ENCODE results near the gene THADA.

THADA gene

DNA sequence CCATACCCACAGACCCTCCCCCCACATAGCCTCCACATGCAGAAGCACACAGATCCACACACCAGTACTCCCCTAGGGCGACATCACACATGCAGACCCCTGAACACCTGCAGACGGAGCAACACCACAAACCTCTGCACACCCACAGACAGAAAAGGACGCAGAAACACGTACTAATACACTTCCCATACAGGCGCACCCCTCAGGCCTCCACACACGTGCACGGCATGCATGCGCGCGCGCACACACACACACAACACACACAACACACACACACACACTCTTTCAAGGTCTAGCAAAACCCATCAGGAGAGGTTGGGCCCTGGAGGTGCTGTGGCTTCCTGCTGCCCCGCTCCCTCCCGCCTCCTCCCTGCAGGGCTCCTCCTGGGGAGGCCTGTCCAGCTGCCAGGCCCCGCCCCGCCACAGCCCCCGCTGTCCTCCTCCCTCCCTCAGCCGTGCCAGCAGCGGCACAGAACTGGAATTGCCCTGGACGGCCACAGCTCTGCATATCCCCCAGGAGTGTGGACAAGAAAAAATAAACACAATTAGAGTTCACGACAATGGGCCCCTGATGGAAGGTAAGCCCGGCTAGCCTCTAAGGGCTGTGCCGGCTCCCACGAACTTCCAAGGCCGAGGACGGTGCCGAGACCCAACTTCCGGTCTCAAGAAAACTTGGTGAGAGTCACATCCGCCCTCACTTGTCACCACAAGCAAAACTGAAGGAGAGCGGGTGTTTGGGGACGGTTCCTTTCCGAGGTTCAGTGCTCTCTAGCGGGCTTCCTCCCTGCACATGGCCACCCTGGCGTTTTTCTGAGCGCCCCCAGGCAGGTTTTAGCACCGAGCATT is 376.2 kb downstream of the THADA start:
- peak; percentile 29; the same call in 1 of the 2 replicates for TF ChIP-seq SIN3A (IDR thresholded peaks at IDR 0.05; ENCODE audit: borderline replicate concordance, insufficient read depth, low read length)
- no peak for TF ChIP-seq TAF1 (IDR thresholded peaks at IDR 0.05; ENCODE audit: borderline replicate concordance, insufficient read depth, low read length)
- no peak for TF ChIP-seq POLR2AphosphoS5 (IDR thresholded peaks at IDR 0.05; ENCODE audit: low read depth, low read length)
- TF ChIP-seq FOXP2 (optimal IDR thresholded peaks at IDR 0.05; ENCODE audit: borderline replicate concordance, extremely low read depth, extremely low read length, insufficient read depth) = no peak

DNA sequence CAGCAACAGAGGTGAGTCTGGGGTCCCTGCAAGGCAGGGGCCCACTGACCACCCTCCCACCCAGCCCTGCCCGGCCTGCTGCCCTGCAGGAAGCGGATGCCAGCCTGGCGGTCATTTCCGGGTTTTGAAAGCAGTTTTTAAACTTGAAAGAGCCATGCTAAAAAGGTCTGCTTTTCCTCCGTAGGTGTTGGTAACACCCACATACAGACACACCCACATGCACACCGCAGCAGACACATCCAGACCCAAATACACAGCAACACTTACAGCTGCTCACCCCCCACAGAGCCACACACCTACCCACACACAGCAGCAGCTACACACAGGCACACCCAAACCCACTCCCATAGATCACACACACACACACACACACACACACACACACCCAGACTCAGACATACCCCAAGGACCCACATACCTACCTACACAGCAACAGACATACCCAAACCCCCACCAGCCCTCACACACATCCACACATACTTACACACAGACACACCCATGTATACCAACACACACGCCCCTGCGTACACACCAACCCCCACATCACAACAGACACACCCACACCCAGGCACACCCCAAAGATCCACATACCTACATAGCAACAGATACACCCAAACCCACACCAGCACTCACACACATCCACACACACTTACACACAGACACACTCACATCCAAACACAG is 377.0 kb downstream of the THADA start:
- TF ChIP-seq FOXP2 (optimal IDR thresholded peaks at IDR 0.05; ENCODE audit: borderline replicate concordance, extremely low read depth, extremely low read length, insufficient read depth) (no peak), POLR2AphosphoS5 (IDR thresholded peaks at IDR 0.05; ENCODE audit: low read depth, low read length) (no peak), SIN3A (IDR thresholded peaks at IDR 0.05; ENCODE audit: borderline replicate concordance, insufficient read depth, low read length) (no peak)

DNA sequence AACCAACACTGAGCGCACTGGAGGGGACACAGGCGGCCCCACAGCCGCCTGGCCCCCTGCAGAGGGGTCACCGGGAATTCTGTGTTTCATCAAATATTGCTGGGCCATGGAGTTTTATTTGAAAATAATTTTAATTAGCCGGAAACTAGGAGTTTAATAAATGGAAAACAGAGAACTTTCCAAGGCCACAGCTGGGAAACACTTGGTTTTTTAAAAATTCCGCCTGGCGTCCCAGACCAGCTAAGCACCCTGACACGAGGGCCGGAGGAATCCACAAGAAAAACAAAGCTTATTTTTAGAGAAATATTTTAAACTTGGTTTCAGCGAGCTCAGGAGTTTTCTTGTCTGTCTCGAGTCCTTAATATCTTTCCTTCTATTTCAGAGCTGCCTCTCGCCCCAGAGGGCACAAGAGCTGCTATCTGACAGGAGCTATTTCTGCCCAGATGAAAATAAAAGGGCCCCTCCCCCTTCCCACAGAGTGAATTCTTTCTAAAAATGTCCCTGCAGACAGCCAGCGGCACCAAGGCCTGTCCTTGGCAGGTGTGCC is 377.6 kb downstream of the THADA start:
- TF ChIP-seq FOXP2 (optimal IDR thresholded peaks at IDR 0.05; ENCODE audit: borderline replicate concordance, extremely low read depth, extremely low read length, insufficient read depth) (no peak), POLR2AphosphoS5 (IDR thresholded peaks at IDR 0.05; ENCODE audit: low read depth, low read length) (no peak), TAF1 (IDR thresholded peaks at IDR 0.05; ENCODE audit: borderline replicate concordance, insufficient read depth, low read length) (no peak), SIN3A (IDR thresholded peaks at IDR 0.05; ENCODE audit: borderline replicate concordance, insufficient read depth, low read length) (no peak)
- TF ChIP-seq, protein P1, sequence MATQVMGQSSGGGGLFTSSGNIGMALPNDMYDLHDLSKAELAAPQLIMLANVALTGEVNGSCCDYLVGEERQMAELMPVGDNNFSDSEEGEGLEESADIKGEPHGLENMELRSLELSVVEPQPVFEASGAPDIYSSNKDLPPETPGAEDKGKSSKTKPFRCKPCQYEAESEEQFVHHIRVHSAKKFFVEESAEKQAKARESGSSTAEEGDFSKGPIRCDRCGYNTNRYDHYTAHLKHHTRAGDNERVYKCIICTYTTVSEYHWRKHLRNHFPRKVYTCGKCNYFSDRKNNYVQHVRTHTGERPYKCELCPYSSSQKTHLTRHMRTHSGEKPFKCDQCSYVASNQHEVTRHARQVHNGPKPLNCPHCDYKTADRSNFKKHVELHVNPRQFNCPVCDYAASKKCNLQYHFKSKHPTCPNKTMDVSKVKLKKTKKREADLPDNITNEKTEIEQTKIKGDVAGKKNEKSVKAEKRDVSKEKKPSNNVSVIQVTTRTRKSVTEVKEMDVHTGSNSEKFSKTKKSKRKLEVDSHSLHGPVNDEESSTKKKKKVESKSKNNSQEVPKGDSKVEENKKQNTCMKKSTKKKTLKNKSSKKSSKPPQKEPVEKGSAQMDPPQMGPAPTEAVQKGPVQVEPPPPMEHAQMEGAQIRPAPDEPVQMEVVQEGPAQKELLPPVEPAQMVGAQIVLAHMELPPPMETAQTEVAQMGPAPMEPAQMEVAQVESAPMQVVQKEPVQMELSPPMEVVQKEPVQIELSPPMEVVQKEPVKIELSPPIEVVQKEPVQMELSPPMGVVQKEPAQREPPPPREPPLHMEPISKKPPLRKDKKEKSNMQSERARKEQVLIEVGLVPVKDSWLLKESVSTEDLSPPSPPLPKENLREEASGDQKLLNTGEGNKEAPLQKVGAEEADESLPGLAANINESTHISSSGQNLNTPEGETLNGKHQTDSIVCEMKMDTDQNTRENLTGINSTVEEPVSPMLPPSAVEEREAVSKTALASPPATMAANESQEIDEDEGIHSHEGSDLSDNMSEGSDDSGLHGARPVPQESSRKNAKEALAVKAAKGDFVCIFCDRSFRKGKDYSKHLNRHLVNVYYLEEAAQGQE (IDR thresholded peaks at IDR 0.05; ENCODE audit: insufficient read depth in 1 of 2, low read depth in 2 of 2, low read length in 2 of 2) = no peak

DNA sequence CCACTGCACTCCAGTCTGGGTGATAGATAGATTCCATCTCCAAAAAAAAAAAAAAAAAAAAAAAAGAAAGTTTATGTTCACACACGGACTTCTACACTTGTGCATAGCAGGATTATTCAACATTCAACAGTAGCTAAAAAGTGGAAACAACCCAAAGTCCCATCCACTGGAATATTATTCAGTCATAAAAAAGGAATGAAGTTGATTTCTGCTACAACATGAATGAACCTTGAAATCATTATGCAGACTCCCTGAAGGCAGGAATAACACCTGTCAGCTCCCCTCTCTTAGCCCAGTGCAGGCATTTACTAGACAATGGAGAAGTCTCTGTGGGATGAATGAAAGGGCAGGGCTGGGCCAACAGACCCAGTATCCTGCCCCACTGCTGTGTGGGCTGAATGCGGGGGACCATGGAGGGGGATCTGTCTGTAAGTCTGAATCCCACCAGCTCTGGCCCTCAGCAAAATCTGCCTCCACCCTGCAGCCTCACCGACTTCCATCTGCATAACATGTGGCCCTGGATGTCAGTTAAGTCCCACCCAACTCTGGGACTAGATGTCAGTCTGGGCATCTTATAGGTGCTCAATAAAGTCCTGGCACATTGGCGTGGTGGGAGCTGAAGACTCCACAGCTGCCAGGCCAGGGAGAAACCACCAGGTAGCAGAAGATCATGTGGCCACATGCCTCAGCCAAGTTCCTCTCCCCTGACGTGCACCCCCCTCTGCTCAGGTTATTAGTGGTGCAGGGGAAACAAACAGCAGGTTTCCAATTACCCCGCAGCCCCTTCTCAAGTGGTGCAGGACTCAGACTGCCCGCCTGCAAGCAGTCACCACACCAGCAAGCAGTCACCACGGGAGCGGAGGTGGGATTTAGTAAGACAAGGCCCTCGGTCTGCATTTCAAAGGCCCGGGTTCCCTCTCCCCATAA is 378.3 kb downstream of the THADA start:
- TF ChIP-seq FOXP2 (optimal IDR thresholded peaks at IDR 0.05; ENCODE audit: borderline replicate concordance, extremely low read depth, extremely low read length, insufficient read depth) = no peak
- TF ChIP-seq, protein P1 (IDR thresholded peaks at IDR 0.05; ENCODE audit: insufficient read depth in 1 of 2, low read depth in 2 of 2, low read length in 2 of 2) = no peak
- no peak for TF ChIP-seq SIN3A (IDR thresholded peaks at IDR 0.05; ENCODE audit: borderline replicate concordance, insufficient read depth, low read length)
- TF ChIP-seq POLR2AphosphoS5 (IDR thresholded peaks at IDR 0.05; ENCODE audit: low read depth, low read length) = no peak
- no peak for TF ChIP-seq TAF1 (IDR thresholded peaks at IDR 0.05; ENCODE audit: borderline replicate concordance, insufficient read depth, low read length)

DNA sequence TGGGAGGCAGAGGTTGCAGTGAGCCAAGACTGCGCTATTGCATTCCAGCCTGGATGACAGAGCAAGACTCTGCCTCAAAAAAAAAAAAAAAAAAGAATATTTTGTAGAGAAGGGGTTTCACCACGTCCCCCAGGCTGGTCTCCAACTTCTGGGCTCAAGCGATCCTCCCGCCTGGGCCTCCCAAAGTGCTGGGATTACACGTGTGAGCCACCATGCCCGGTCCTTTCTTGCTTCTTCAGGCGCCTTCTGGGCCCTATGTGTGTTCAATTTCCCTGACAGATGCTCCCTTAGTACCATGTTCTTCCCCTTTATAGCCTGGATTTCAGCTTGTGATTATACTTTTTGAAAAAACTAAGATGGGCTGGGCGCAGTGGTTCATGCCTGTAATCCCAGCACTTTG is 379.2 kb downstream of the THADA start:
- no peak for TF ChIP-seq POLR2AphosphoS5 (IDR thresholded peaks at IDR 0.05; ENCODE audit: low read depth, low read length)
- no peak for TF ChIP-seq SIN3A (IDR thresholded peaks at IDR 0.05; ENCODE audit: borderline replicate concordance, insufficient read depth, low read length)
- no peak for TF ChIP-seq FOXP2 (optimal IDR thresholded peaks at IDR 0.05; ENCODE audit: borderline replicate concordance, extremely low read depth, extremely low read length, insufficient read depth)
- TF ChIP-seq TAF1 (IDR thresholded peaks at IDR 0.05; ENCODE audit: borderline replicate concordance, insufficient read depth, low read length) = no peak
- TF ChIP-seq, protein P1 (IDR thresholded peaks at IDR 0.05; ENCODE audit: insufficient read depth in 1 of 2, low read depth in 2 of 2, low read length in 2 of 2) = no peak
